Mesendoderm (in vitro differentiated cells): ENCODE results near the gene RIMS1.

Experiments used
- DNase-seq: peaks from one replicate; pipeline ENCODE4 v3.0.0; 2013
- H2AK5ac ChIP-seq: 2 replicates; pipeline ENCODE4 v1.6.1; 2013; ENCODE audit warnings: low read length, inconsistent platforms
- H2BK120ac ChIP-seq: 2 replicates; pipeline ENCODE4 v1.6.1; 2013; ENCODE audit warnings: low read depth, mild to moderate bottlenecking, low read length, moderate library complexity, mixed read lengths
- H2BK15ac ChIP-seq: replicated peaks from 2 replicates; pipeline ENCODE4 v1.6.1; 2013; ENCODE audit warnings: low read depth, mild to moderate bottlenecking, moderate library complexity
- H2BK5ac ChIP-seq: 2 replicates; pipeline ENCODE4 v1.6.1; 2013; ENCODE audit warnings: low read length, inconsistent platforms
- H3K18ac ChIP-seq: 2 replicates; pipeline ENCODE4 v1.6.1; 2013; ENCODE audit warnings: mild to moderate bottlenecking, low read length, mixed read lengths
- H3K23ac ChIP-seq: one replicate; pipeline ENCODE4 v1.6.1; 2013; ENCODE audit warnings: low read length
- H3K27ac ChIP-seq: 2 replicates; pipeline ENCODE4 v1.5.1; 2013; ENCODE audit warnings: low read depth, mild to moderate bottlenecking, inconsistent platforms, low read length, moderate library complexity
- H3K27me3 ChIP-seq: 2 replicates; pipeline ENCODE4 v1.6.1; 2013; ENCODE audit warnings: low read length, control low read depth, mild to moderate bottlenecking, inconsistent platforms; ENCODE audit not compliant: insufficient read depth, poor library complexity
- H3K36me3 ChIP-seq: 2 replicates; pipeline ENCODE4 v1.6.1; 2013; ENCODE audit warnings: low read length, inconsistent platforms; ENCODE audit not compliant: control insufficient read depth, insufficient read depth
- H3K4ac ChIP-seq: one replicate; pipeline ENCODE4 v1.6.1; 2013; ENCODE audit warnings: low read depth, mild to moderate bottlenecking, low read length, moderate library complexity
- H3K4me1 ChIP-seq: 2 replicates; pipeline ENCODE4 v1.6.1; 2013; ENCODE audit warnings: low read depth, low read length, inconsistent platforms; ENCODE audit not compliant: control insufficient read depth
- H3K4me2 ChIP-seq: 2 replicates; pipeline ENCODE4 v1.6.1; 2013; ENCODE audit warnings: low read length
- H3K4me3 ChIP-seq: 2 replicates; pipeline ENCODE4 v1.5.1; 2013; ENCODE audit warnings: mild to moderate bottlenecking, low read length
- H3K56ac ChIP-seq: one replicate; pipeline ENCODE4 v1.6.1; 2013; ENCODE audit warnings: low read length
- H3K79me1 ChIP-seq: 2 replicates; pipeline ENCODE4 v1.6.1; 2013; ENCODE audit warnings: low read length, inconsistent platforms
- H3K79me2 ChIP-seq: 2 replicates; pipeline ENCODE4 v1.6.1; 2013; ENCODE audit warnings: mild to moderate bottlenecking, low read length; ENCODE audit not compliant: control insufficient read depth, insufficient read depth
- H3K9ac ChIP-seq: 2 replicates; pipeline ENCODE4 v1.6.1; 2013; ENCODE audit warnings: low read length, inconsistent platforms
- H4K5ac ChIP-seq: one replicate; pipeline ENCODE4 v1.6.1; 2013; ENCODE audit warnings: low read length
- H4K8ac ChIP-seq: one replicate; pipeline ENCODE4 v1.6.1; 2013; ENCODE audit warnings: low read depth, mild to moderate bottlenecking, control low read depth, low read length, moderate library complexity
- WGBS: extraction: QIAGEN DNeasy Blood & Tissue Kit; methylation state at CpG from one replicate; pipeline ENCODE4 v1.1.7; 2013; ENCODE audit warnings: low lambda C conversion rate, missing lambda C conversion rate; ENCODE audit not compliant: insufficient coverage; ENCODE audit errors: extremely low coverage; 5-methylcytosine and 5-hydroxymethylcytosine counted together

Gene RIMS1

GRCh38 chr6:72080260-72080941 lies 194.1 kb downstream of the RIMS1 start:
- no peak overlapping the region for H2BK15ac ChIP-seq
- peaks cover 4% of the 10 kb centered on the region for H3K4me1 ChIP-seq
- H3K4me3 ChIP-seq, result no peak overlapping the region
- H3K4ac ChIP-seq, result no peak overlapping the region
- H3K27ac ChIP-seq, result no peak overlapping the region
- no peak overlapping the region for H3K18ac ChIP-seq
- H4K5ac ChIP-seq, result no peak overlapping the region
- H4K8ac ChIP-seq, result no peak overlapping the region
- H3K27me3 ChIP-seq, result no peaks in the 10 kb centered on the region
- peak; percentile 22 for DNase-seq
- H2AK5ac ChIP-seq, result no peak overlapping the region
- H3K9ac ChIP-seq, result no peak overlapping the region
- no CpG with 5 or more reads among the region's 2 CpGs for WGBS
- H3K79me2 ChIP-seq, result no peaks in the 10 kb centered on the region
- no peak overlapping the region for H3K23ac ChIP-seq
- no peaks in the 10 kb centered on the region for H3K79me1 ChIP-seq
- no peaks in the 10 kb centered on the region for H3K36me3 ChIP-seq
- no peak overlapping the region for H3K56ac ChIP-seq
- H3K4me2 ChIP-seq, result no peak overlapping the region
- no peak overlapping the region for H2BK120ac ChIP-seq
- no peak overlapping the region for H2BK5ac ChIP-seq

GRCh38 chr6:72081871-72082270 lies 195.5 kb downstream of the RIMS1 start:
- Histone ChIP-seq H4K8ac (no peak overlapping the region), H3K79me2 (no peaks in the 10 kb centered on the region), H3K27me3 (no peaks in the 10 kb centered on the region), H3K9ac (no peak overlapping the region), H3K18ac (no peak overlapping the region), H3K36me3 (no peaks in the 10 kb centered on the region), H3K56ac (no peak overlapping the region), H3K23ac (no peak overlapping the region), H2BK15ac (no peak overlapping the region), H3K4me2 (no peak overlapping the region), H2BK5ac (no peak overlapping the region), H2BK120ac (no peak overlapping the region), H3K4ac (no peak overlapping the region), H3K4me1 (peaks cover 4% of the 10 kb centered on the region), H2AK5ac (no peak overlapping the region), H3K4me3 (no peak overlapping the region), H4K5ac (no peak overlapping the region), H3K79me1 (no peaks in the 10 kb centered on the region), H3K27ac (no peak overlapping the region)
- no peak for DNase-seq

- no peaks in the 10 kb centered on the region for H3K79me2 ChIP-seq
- H4K8ac ChIP-seq, result no peak overlapping the region
- no peak overlapping the region for H3K9ac ChIP-seq
- H3K4me3 ChIP-seq, result no peak overlapping the region
- H3K27me3 ChIP-seq, result no peaks in the 10 kb centered on the region
- H3K36me3 ChIP-seq, result no peaks in the 10 kb centered on the region
- DNase-seq, result no peak
- H3K4me1 ChIP-seq, result peaks cover 4% of the 10 kb centered on the region
- no peak overlapping the region for H3K56ac ChIP-seq
- H3K18ac ChIP-seq, result no peak overlapping the region
- no CpG with 5 or more reads among the region's 1 CpG for WGBS
- no peak overlapping the region for H3K4ac ChIP-seq
- H3K27ac ChIP-seq, result no peak overlapping the region
- H4K5ac ChIP-seq, result no peak overlapping the region
- H3K23ac ChIP-seq, result no peak overlapping the region
- H2BK15ac ChIP-seq, result no peak overlapping the region
- no peak overlapping the region for H2BK120ac ChIP-seq
- no peaks in the 10 kb centered on the region for H3K79me1 ChIP-seq
- H2BK5ac ChIP-seq, result no peak overlapping the region
- H2AK5ac ChIP-seq, result no peak overlapping the region
- H3K4me2 ChIP-seq, result no peak overlapping the region
Observed at GRCh38 chr6:72083976-72084375, 197.6 kb downstream of the RIMS1 start.

DNA sequence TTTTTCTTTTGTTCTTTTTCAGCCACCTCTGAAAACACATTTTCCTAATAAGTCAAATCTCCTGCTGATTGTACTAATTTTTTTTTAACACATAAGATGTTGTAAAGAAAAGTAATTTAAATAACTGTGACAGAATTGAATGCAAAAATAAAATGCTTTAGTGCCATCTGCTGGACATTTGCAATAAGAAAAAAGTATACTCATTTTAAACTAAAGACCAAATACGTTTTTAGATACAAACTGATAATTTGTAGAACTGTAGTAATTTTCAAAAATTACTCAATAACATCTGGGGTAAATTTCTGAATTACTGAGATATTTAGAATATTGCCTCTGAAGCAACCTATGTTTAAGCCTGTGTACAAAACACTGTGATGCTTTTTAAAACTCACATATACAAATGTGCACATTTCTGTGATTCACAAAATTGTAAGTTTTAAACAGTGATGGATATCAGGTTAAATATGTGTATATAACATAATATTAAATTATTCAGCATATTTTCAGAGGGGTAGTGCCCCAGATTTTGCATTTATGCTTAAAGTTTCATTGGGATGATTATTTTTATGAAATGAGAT lies 198.7 kb downstream of the RIMS1 start:
- H3K27me3 ChIP-seq, result no peaks in the 10 kb centered on the region
- no peak overlapping the region for H3K56ac ChIP-seq
- H2BK5ac ChIP-seq, result no peak overlapping the region
- H2BK15ac ChIP-seq, result no peak overlapping the region
- H3K4me3 ChIP-seq, result no peak overlapping the region
- H3K79me1 ChIP-seq, result no peaks in the 10 kb centered on the region
- no CpG with 5 or more reads among the region's 1 CpG for WGBS
- H2BK120ac ChIP-seq, result no peak overlapping the region
- no peak overlapping the region for H3K18ac ChIP-seq
- H3K36me3 ChIP-seq, result no peaks in the 10 kb centered on the region
- no peak overlapping the region for H3K4ac ChIP-seq
- no peak overlapping the region for H4K8ac ChIP-seq
- H3K4me1 ChIP-seq, result peaks cover 4% of the 10 kb centered on the region
- H3K4me2 ChIP-seq, result no peak overlapping the region
- no peak overlapping the region for H4K5ac ChIP-seq
- DNase-seq, result peak; percentile 14
- H3K27ac ChIP-seq, result no peak overlapping the region
- H3K23ac ChIP-seq, result no peak overlapping the region
- no peak overlapping the region for H2AK5ac ChIP-seq
- H3K9ac ChIP-seq, result no peak overlapping the region
- no peaks in the 10 kb centered on the region for H3K79me2 ChIP-seq

- no peaks in the 10 kb centered on the region for H3K27me3 ChIP-seq
- no peak overlapping the region for H2BK5ac ChIP-seq
- H3K56ac ChIP-seq, result no peak overlapping the region
- no peaks in the 10 kb centered on the region for H3K79me1 ChIP-seq
- no peak overlapping the region for H2BK15ac ChIP-seq
- no peak overlapping the region for H3K4me3 ChIP-seq
- H4K5ac ChIP-seq, result no peak overlapping the region
- H3K4me2 ChIP-seq, result no peak overlapping the region
- H3K18ac ChIP-seq, result no peak overlapping the region
- H3K9ac ChIP-seq, result no peak overlapping the region
- no peaks in the 10 kb centered on the region for H3K79me2 ChIP-seq
- DNase-seq, result no peak
- H3K4me1 ChIP-seq, result no peaks in the 10 kb centered on the region
- H3K27ac ChIP-seq, result no peak overlapping the region
- no peak overlapping the region for H3K23ac ChIP-seq
- WGBS, result no CpG with 5 or more reads among the region's 1 CpG
- no peak overlapping the region for H2BK120ac ChIP-seq
- H3K4ac ChIP-seq, result no peak overlapping the region
- no peak overlapping the region for H4K8ac ChIP-seq
- H2AK5ac ChIP-seq, result no peak overlapping the region
- no peaks in the 10 kb centered on the region for H3K36me3 ChIP-seq
Observed at GRCh38 chr6:72094506-72094905, 208.2 kb downstream of the RIMS1 start.

GRCh38 chr6:72102561-72102960 lies 216.2 kb downstream of the RIMS1 start:
- no peaks in the 10 kb centered on the region for H3K36me3 ChIP-seq
- H3K27ac ChIP-seq, result no peak overlapping the region
- H4K8ac ChIP-seq, result no peak overlapping the region
- H4K5ac ChIP-seq, result no peak overlapping the region
- no peaks in the 10 kb centered on the region for H3K27me3 ChIP-seq
- no peak for DNase-seq
- H2AK5ac ChIP-seq, result no peak overlapping the region
- H3K79me1 ChIP-seq, result no peaks in the 10 kb centered on the region
- H3K23ac ChIP-seq, result no peak overlapping the region
- H3K9ac ChIP-seq, result no peak overlapping the region
- no peak overlapping the region for H3K18ac ChIP-seq
- H3K4ac ChIP-seq, result no peak overlapping the region
- H3K56ac ChIP-seq, result no peak overlapping the region
- no peak overlapping the region for H2BK15ac ChIP-seq
- H3K4me3 ChIP-seq, result no peak overlapping the region
- no peak overlapping the region for H2BK120ac ChIP-seq
- no peaks in the 10 kb centered on the region for H3K4me1 ChIP-seq
- no peaks in the 10 kb centered on the region for H3K79me2 ChIP-seq
- no peak overlapping the region for H3K4me2 ChIP-seq
- no peak overlapping the region for H2BK5ac ChIP-seq
